Cardiac muscle cell (in vitro differentiated cells and primary cell): ENCODE results near the gene EEF1G. TPM values are rescaled to one million over a fixed set of nuclear protein-coding genes. Genes with fewer than 3 reads are reported as not detected.
A peak's percentile ranks its signal among the peaks of the same experiment; 100 is the strongest.

ENCODE experiments used
- DNase-seq, 2 donors: peaks; one replicate each; pipeline versions ENCODE4 v3.0.0 to v3.0.0-alpha.2; 2010 to 2017; ENCODE audit warnings: low read depth in 1 of 2, low spot score in 1 of 2
- H3K27ac ChIP-seq: fragments of 200-600 bp; sonication (generic); 2 replicates; pipeline ENCODE4 v1.5.1; 2016
- H3K27me3 ChIP-seq: fragments of 200-600 bp; sonication (generic); 2 replicates; pipeline ENCODE4 v1.6.0; 2016; ENCODE audit warnings: control low read depth
- H3K36me3 ChIP-seq: fragments of 200-600 bp; sonication (generic); 2 replicates; pipeline ENCODE4 v1.5.1; 2016; ENCODE audit warnings: control low read depth
- H3K4me1 ChIP-seq: fragments of 200-600 bp; sonication (generic); 2 replicates; pipeline ENCODE4 v1.8.1; 2017; ENCODE audit warnings: low read depth, mild to moderate bottlenecking, mixed run types
- H3K4me3 ChIP-seq: fragments of 200-600 bp; sonication (generic); 2 replicates; pipeline ENCODE4 v1.5.1; 2016; ENCODE audit warnings: mild to moderate bottlenecking
- H3K9me3 ChIP-seq: fragments of 200-600 bp; sonication (generic); 2 replicates; pipeline ENCODE4 v1.5.1; 2017; ENCODE audit warnings: low read depth, mild to moderate bottlenecking, control low read depth
- CTCF ChIP-seq: IDR thresholded peaks from 2 replicates; pipeline ENCODE4 v1.5.1; 2012; ENCODE audit warnings: low read depth, mild to moderate bottlenecking, low read length
- polyA plus RNA-seq: library from polyadenylated mRNA; unstranded; fragments of >200 nt; fragmentation: Nextera tagmentation; extraction: Ambion mirVana; gene quantifications from 2 replicates; pipeline ENCODE4 v1.2.1, GENCODE V29; 2016
- total RNA-seq: library from RNA; depleted of rRNA; stranded (reverse); fragments of >200 nt; gene quantifications from 2 replicates; pipeline ENCODE4 v1.2.3, GENCODE V29; 2016

EEF1G gene
- total and polyA plus RNA-seq, 2 experiments from 2014 or later = 769 to 2,091 TPM

DNA sequence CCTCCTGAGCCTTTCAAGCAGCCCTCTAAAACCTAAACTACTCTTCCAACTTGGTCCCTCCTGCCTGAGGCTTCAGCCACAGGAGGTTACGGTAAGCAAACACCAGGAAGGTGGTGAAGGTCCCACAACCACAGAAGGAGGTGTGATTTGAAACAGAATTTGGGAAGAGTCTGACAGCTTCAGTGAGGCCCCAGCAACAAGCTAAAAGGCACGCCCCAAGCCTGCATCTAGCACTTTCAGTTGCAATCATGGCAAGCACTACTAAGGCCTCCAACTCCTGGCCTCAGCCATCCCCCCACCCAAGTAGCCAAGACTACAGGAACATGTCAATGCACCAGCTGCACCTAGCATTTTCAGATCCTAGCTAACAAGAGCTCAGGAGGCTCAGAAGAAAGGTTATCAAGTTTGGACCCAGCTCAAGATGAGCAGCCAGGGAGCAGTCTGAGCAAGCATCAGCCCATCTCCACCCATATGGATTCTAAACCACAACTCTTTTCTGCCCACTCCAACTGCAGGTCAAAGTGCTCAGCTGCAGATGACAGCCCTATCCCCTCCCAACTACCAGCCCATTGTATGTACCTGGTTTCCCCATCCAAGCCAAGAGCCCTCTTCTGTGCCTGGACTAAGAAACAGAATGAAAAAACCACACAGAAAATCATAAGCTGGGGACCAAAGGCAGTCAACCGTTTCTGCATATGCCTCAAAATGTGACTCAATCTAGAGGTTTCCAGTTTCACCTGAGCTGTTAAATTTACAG lies 16.6 kb downstream of the EEF1G start:
- TF ChIP-seq CTCF = no peak
- no peak for DNase-seq
- Histone ChIP-seq H3K4me1 (peaks cover 29% of the 10 kb centered on the region), H3K9me3 (no peaks in the 10 kb centered on the region), H3K4me3 (no peak overlapping the region), H3K36me3 (peaks cover 15% of the 10 kb centered on the region), H3K27me3 (no peaks in the 10 kb centered on the region), H3K27ac (peak overlapping the region; percentile 75)

DNA sequence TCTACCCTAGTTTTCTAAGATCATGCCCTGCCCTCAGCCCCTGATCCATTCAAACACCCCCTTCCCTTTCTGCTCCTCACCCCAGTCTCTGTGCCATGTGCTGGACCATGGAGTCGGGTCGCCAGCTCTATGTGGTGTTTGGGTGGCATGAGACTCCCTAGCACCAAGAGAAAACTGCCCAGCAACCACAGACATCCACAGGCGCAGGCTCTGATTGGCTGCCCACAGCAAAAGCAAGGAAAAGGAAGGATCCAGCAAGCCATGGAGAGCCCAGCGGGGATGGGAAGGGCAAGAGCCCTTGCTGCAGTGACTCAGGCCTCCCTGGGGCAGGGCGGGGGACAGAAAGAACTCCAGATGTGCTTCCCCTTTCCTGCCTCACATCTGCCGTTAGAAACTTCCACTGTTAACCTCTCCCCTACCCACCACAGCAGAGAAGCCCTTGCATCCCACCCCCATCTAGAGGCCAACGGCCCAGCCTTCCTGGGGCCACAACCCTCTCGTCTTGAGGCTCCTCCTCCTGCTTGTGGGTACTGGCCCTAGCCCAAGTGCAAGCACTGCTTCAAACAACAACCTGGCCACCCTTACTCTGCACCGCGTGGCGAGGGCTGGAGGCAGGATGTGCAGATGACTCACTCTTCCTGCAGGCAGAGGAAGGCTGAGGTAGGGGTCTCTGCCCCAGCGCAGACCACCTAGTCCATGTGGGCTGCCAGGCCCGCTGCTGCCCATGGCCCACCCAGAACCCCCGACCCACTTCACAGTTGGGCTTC lies 17.4 kb downstream of the EEF1G start:
- Histone ChIP-seq H3K4me1 (peaks cover 27% of the 10 kb centered on the region), H3K4me3 (no peak overlapping the region), H3K9me3 (no peaks in the 10 kb centered on the region), H3K27ac (peak overlapping the region; percentile 75), H3K36me3 (peaks cover 12% of the 10 kb centered on the region), H3K27me3 (no peaks in the 10 kb centered on the region)
- peak; percentile 87 to 94 for DNase-seq
- no peak for TF ChIP-seq CTCF

GRCh38 chr11:62555464-62556107 lies 18.1 kb downstream of the EEF1G start:
- Histone ChIP-seq H3K27ac (peak overlapping the region; percentile 66), H3K36me3 (peaks cover 12% of the 10 kb centered on the region), H3K27me3 (no peaks in the 10 kb centered on the region), H3K4me1 (peaks cover 28% of the 10 kb centered on the region), H3K9me3 (no peaks in the 10 kb centered on the region), H3K4me3 (no peak overlapping the region)
- DNase-seq = peak in 1 of 2 donors; percentile 20
- no peak for TF ChIP-seq CTCF

DNA sequence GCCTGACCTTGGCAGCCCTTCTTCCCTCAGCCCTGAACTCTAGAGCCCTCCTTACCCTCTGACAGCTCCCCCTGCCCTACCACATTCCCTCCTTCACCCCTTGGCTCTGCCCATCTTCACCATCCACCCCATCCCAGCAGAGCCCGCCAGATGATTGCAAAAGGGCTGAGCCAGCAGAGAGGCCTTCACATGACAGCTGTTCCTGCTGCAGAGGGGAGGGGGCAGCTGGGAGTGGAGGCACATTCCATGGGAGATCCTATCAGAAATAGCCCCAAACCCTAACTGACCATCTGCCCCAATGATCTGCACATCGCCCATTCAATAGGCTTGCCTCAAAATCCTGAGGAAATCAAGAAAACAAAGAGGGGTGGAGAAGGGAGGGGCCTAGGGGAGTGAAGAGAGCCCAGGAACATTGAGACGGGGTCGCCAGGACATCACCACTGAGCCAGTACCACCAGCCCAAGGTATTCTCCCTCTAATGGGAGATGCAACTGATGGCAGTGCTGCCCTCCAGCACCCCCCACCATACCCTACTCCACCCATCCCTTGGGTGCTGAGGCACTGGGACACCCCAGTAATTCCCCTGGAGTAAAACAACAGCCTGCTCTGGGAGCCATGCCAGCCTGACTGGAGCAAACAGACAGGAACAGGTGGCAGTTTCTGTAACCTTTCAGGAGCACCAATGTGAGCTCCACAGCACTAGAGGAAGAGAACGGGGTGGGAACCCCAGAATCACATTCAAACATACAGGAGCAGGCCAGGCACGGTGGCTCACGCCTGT lies 19.1 kb downstream of the EEF1G start:
- Histone ChIP-seq H3K27ac (no peak overlapping the region), H3K9me3 (no peaks in the 10 kb centered on the region), H3K36me3 (peaks cover 5% of the 10 kb centered on the region), H3K4me1 (peaks cover 25% of the 10 kb centered on the region), H3K27me3 (no peaks in the 10 kb centered on the region), H3K4me3 (no peak overlapping the region)
- DNase-seq = no peak
- TF ChIP-seq CTCF = no peak

DNA sequence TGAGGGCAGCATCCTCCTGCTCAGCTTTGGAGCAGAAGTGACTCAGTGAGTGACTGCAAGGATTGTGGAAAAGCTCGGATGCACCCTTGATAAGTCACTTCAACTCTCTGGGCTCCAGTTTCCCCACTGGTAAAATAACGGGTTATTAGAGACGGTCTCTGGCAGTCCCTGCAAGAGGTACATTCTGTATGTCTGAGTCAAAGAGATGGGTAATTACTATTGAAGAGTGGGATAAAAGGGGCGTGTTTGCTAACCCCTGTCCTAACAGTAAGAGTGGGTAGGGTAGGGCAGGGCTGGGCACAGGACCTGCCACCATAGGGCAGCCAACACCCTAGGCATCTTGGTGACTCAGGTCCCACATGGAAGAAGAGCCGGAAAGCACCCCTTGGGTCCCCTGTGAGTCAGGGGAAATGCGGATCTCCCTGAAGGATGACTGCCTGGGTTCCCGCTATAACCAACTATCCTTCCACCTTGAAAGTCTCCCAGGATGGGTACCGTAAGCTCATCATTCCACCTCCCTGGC lies 19.8 kb downstream of the EEF1G start:
- TF ChIP-seq CTCF = no peak
- no peaks in the 10 kb centered on the region for H3K9me3 ChIP-seq
- H3K36me3 ChIP-seq = no peaks in the 10 kb centered on the region
- no peaks in the 10 kb centered on the region for H3K27me3 ChIP-seq
- DNase-seq = no peak
- H3K4me1 ChIP-seq = peaks cover 25% of the 10 kb centered on the region
- peak overlapping the region; percentile 90 for H3K27ac ChIP-seq
- H3K4me3 ChIP-seq = no peak overlapping the region
